ENCODE measurements around the gene WDR37. TPM values are rescaled to one million over a fixed set of nuclear protein-coding genes. Genes with fewer than 3 reads are reported as not detected.

The WDR37 gene
- total RNA-seq, 4 donors from 2014 or later = 1.3 to 21.7 (median 11.2) TPM

DNA sequence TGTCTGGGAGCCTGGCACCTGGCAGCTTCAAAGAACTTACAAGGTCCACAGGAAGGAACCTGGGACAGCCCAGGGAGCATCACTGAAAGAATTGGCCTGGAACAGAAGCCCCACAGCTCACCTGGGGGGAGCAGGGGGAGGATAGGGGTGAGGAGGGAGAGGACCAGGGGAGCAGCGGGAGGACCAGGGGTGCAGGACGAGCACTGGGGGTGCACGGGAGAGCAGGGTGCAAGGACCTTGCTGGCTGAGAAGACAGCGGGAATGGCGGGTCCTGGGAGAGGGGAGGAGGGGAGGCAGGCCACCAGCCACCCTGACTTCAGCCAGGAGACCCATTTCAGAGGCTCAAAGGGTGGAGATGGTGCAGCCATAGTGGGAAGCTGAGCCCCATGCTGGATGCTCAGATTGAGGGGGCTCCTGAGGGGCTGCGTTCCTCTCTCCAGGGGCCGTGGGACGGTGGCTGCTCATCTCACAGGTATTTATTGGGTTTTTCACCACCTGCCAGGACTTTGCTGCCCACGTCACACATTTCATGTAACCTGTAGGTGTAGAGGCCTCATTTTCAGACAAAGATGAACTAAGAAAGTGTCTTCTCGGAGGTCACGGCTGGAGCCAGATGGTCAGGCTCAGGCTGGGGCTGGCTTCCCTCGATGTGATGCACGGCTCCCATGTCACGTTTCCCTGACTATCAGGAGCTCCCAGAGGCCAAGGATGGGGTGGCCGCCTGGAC is 110.1 kb downstream of the WDR37 start:
- H3K9me3 ChIP-seq = no peaks in the 10 kb centered on the region
- TF ChIP-seq, protein P1, sequence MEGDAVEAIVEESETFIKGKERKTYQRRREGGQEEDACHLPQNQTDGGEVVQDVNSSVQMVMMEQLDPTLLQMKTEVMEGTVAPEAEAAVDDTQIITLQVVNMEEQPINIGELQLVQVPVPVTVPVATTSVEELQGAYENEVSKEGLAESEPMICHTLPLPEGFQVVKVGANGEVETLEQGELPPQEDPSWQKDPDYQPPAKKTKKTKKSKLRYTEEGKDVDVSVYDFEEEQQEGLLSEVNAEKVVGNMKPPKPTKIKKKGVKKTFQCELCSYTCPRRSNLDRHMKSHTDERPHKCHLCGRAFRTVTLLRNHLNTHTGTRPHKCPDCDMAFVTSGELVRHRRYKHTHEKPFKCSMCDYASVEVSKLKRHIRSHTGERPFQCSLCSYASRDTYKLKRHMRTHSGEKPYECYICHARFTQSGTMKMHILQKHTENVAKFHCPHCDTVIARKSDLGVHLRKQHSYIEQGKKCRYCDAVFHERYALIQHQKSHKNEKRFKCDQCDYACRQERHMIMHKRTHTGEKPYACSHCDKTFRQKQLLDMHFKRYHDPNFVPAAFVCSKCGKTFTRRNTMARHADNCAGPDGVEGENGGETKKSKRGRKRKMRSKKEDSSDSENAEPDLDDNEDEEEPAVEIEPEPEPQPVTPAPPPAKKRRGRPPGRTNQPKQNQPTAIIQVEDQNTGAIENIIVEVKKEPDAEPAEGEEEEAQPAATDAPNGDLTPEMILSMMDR (IDR thresholded peaks at IDR 0.05) = no peak
- no peak for TF ChIP-seq POLR2A (IDR thresholded peaks at IDR 0.05)
- H3K27ac ChIP-seq = no peak overlapping the region
- no peak overlapping the region for H3K4me3 ChIP-seq
- intact Hi-C loops (cut with DNase I; ENCODE audit: low total_unique reads) = no loop called here
- H3K27me3 ChIP-seq = no peaks in the 10 kb centered on the region
- no peak for DNase-seq
- no peaks in the 10 kb centered on the region for H3K36me3 ChIP-seq
- H3K4me1 ChIP-seq = no peaks in the 10 kb centered on the region

DNA sequence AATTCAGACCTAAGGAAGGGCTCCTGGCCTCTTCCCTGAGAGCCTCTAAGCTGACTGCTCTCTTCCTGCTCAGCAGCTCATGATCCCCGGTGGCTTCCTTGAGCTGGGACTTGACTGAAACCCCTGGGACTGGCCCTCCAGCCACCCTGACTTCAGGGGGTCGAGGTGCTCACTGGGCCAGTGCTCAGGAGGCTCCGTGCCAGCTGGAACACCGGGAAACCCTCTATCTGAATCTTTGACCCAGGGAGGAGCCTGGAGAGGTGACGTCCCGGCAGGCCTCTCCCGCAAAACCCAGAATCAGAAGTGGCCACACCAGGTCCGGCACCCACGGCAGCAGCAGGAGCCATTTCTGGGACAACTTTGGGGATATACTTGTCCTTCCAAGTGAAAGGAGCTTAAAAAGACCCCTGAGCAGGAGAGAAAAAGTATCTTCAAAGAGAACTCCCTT is 110.7 kb downstream of the WDR37 start:
- Histone ChIP-seq H3K36me3 (no peaks in the 10 kb centered on the region), H3K27me3 (no peaks in the 10 kb centered on the region), H3K27ac (no peak overlapping the region), H3K4me3 (no peak overlapping the region), H3K4me1 (no peaks in the 10 kb centered on the region), H3K9me3 (no peaks in the 10 kb centered on the region)
- intact Hi-C loops (cut with DNase I; ENCODE audit: low total_unique reads) = no loop called here
- TF ChIP-seq, protein P1 (IDR thresholded peaks at IDR 0.05) = no peak
- no peak for TF ChIP-seq POLR2A (IDR thresholded peaks at IDR 0.05)
- DNase-seq = no peak

DNA sequence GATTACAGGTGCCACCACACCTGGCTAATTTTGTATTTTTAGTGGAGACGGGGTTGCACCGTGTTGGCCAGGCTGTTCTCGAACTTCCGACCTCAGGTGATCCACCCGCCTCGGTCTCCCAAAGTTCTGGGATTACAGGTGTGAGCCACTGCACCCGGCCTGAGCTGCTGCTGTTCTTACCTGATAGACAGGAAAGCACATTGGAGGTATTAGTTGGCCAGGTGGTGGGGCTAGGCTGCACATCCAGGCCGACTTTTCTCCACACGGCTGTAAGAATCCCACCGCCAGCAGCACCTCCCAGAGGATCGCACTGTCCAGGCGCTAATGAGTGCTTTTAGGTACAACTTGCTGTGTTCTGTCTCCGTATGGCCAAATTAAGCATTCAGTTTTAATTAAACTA is 112.6 kb downstream of the WDR37 start:
- H3K9me3 ChIP-seq = no peaks in the 10 kb centered on the region
- DNase-seq = no peak
- H3K27ac ChIP-seq = no peak overlapping the region
- H3K4me1 ChIP-seq = no peaks in the 10 kb centered on the region
- no peak overlapping the region for H3K4me3 ChIP-seq
- intact Hi-C loops (cut with DNase I; ENCODE audit: low total_unique reads) = no loop called here
- H3K36me3 ChIP-seq = no peaks in the 10 kb centered on the region
- TF ChIP-seq POLR2A (IDR thresholded peaks at IDR 0.05) = no peak
- TF ChIP-seq, protein P1 (IDR thresholded peaks at IDR 0.05) = no peak
- no peaks in the 10 kb centered on the region for H3K27me3 ChIP-seq

DNA sequence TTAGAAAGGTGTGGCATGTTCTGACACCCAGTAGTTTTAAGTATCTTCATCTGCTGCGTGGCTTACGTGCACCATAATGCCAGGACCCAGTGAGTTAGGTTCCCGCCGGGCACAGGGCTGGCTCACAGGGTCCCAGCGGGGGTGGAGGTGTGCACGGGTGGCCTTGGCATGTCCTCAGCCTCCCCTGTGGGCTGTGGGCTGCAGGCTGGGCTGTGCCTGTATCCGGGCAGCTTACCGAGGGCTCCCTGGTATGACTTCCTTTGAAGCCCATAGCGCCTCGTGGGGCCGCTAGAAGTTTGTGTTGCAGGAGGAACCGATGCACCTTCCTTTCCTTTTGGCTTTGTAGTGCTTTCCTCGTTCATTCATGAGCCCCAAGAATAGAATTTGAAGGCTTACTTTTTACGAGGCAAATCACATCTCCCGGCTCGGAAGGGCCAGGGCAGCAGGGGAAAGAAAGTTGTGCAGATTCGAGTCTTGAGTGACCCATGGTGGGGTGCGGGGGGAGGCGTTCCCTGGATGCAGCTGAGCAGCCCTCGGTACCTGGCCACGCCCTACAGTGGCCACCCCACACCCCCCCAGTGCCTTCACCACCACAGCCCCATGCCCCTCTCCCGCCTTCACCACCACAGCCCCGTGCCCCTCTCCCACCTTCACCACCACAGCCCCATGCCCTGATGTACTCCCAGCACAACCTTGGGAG is 113.2 kb downstream of the WDR37 start:
- H3K27me3 ChIP-seq = no peaks in the 10 kb centered on the region
- no peak overlapping the region for H3K4me3 ChIP-seq
- H3K9me3 ChIP-seq = no peaks in the 10 kb centered on the region
- H3K4me1 ChIP-seq = no peaks in the 10 kb centered on the region
- no peaks in the 10 kb centered on the region for H3K36me3 ChIP-seq
- intact Hi-C loops (cut with DNase I; ENCODE audit: low total_unique reads) = no loop called here
- TF ChIP-seq, protein P1 (IDR thresholded peaks at IDR 0.05) = no peak
- TF ChIP-seq POLR2A (IDR thresholded peaks at IDR 0.05) = no peak
- no peak for DNase-seq
- H3K27ac ChIP-seq = no peak overlapping the region

Measured in uterus (tissue), 4 donors.